ENCODE measurements around the gene PFAS. TPM values are rescaled to one million over a fixed set of nuclear protein-coding genes. Genes with fewer than 3 reads are reported as not detected.
A peak's percentile ranks its signal among the peaks of the same experiment; 100 is the strongest.

Gene PFAS
- total and polyA plus RNA-seq, 10 of the 15 experiments (the other 5 are each of a cell fraction or from before 2014, with no cell fraction given): 13.9 to 122 (median 47.2) TPM

DNA sequence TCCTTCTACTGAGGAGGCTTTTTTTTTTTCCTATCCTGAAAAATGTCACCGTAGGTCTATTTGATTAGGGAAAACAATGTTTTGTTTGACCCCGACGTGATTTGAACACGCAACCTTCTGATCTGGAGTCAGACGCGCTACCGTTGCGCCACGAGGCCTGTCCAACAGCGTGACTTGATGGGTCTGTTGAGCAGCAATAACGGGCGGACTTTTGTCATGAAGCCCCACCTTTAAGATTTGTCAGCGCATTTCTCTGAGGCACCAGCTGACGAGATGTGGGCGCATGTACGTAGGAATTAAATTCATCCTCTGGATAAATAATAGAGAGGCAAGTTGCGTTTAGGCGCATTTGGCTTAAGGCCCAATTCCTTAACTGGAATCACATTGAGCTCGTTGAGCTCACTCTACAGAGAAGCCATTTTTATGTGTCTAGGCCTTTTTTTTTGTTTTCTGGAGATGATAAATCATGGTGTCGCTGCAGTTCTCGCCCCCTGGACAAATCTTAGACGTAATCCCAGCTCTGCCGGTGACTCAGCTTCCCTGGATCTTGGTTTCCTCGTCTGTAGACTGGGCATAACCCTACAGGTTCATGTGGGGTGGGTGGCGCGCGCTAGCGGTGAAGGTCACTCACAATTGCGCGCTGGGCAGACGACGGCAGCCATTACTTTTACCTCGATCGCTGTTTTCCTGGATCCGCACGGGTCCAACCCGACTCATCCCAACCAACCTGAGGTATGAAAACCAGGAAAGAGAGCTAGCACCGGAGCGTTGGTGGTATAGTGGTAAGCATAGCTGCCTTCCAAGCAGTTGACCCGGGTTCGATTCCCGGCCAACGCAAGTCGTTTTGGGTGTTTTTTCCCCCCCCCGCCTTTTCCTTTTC, 28.1 kb upstream of the PFAS start (continued):
- TF ChIP-seq, protein P1, sequence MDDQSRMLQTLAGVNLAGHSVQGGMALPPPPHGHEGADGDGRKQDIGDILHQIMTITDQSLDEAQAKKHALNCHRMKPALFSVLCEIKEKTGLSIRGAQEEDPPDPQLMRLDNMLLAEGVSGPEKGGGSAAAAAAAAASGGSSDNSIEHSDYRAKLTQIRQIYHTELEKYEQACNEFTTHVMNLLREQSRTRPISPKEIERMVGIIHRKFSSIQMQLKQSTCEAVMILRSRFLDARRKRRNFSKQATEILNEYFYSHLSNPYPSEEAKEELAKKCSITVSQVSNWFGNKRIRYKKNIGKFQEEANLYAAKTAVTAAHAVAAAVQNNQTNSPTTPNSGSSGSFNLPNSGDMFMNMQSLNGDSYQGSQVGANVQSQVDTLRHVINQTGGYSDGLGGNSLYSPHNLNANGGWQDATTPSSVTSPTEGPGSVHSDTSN (IDR thresholded peaks at IDR 0.05; ENCODE audit: insufficient replicate concordance, low read depth, low read length): no peak
- peak; percentile 15 for TF ChIP-seq PML (IDR thresholded peaks at IDR 0.05; ENCODE audit: low read length)
- TF ChIP-seq BRCA1 (IDR thresholded peaks at IDR 0.05; ENCODE audit: low read depth, low read length): no peak
- TF ChIP-seq FOXK2 (IDR thresholded peaks at IDR 0.05): 0 out of 2 replicates have a peak, but pooled peaks have one; percentile 41
- TF ChIP-seq, protein P2, sequence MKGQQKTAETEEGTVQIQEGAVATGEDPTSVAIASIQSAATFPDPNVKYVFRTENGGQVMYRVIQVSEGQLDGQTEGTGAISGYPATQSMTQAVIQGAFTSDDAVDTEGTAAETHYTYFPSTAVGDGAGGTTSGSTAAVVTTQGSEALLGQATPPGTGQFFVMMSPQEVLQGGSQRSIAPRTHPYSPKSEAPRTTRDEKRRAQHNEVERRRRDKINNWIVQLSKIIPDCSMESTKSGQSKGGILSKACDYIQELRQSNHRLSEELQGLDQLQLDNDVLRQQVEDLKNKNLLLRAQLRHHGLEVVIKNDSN (IDR thresholded peaks at IDR 0.05; ENCODE audit: borderline replicate concordance, extremely low read length, insufficient read depth, low read depth, low read length): no peak
- TF ChIP-seq, protein P3, sequence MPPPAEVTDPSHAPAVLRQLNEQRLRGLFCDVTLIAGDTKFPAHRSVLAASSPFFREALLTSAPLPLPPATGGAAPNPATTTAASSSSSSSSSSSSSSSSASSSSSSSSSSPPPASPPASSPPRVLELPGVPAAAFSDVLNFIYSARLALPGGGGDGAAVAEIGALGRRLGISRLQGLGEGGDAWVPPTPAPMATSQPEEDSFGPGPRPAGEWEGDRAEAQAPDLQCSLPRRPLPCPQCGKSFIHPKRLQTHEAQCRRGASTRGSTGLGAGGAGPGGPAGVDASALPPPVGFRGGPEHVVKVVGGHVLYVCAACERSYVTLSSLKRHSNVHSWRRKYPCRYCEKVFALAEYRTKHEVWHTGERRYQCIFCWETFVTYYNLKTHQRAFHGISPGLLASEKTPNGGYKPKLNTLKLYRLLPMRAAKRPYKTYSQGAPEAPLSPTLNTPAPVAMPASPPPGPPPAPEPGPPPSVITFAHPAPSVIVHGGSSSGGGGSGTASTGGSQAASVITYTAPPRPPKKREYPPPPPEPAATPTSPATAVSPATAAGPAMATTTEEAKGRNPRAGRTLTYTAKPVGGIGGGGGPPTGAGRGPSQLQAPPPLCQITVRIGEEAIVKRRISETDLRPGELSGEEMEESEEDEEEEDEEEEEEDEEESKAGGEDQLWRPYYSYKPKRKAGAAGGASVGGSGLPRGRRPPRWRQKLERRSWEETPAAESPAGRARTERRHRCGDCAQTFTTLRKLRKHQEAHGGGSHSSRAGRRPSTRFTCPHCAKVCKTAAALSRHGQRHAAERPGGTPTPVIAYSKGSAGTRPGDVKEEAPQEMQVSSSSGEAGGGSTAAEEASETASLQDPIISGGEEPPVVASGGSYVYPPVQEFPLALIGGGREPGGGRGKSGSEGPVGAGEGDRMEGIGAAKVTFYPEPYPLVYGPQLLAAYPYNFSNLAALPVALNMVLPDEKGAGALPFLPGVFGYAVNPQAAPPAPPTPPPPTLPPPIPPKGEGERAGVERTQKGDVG (CRISPR knock-in tag; IDR thresholded peaks at IDR 0.05): no peak
- TF ChIP-seq GABPA (IDR thresholded peaks at IDR 0.05; ENCODE audit: low read depth): peak; percentile 62; the same call in 1 of the 2 replicates
- no peak for TF ChIP-seq KDM1A (IDR thresholded peaks at IDR 0.05; ENCODE audit: borderline replicate concordance)
- TF ChIP-seq HDGF (IDR thresholded peaks at IDR 0.05): no peak

All from GM12878 (cell line).